OCI-LY7 (cell line): Measurements from ENCODE around the gene ANGPTL4. TPM values are rescaled to one million over a fixed set of nuclear protein-coding genes. Genes with fewer than 3 reads are reported as not detected.
"Not testable (repeated sequence)": the region's sequence is repeated elsewhere in the genome, so short reads cannot be mapped to it uniquely, and the experiment has no call there.

Source experiments
- BruUV-seq: library from RNA; stranded (reverse); fragments of 400-500 nt; replicated peaks from 2 replicates; lab custom pipeline; 2021; lab: Mats Ljungman, UMichigan
- CTCF ChIA-PET: fragments of 300-600 bp; sonication (Branson Sonifier 250); formaldehyde crosslinking; loops from one replicate; lab custom pipeline; 2022; ENCODE audit warnings: antibody characterized with exemption; ENCODE audit not compliant: unreplicated experiment; lab: Charles Lee
- POLR2A ChIA-PET: fragments of 300-600 bp; sonication (Branson Sonifier 250); formaldehyde crosslinking; loops from one replicate; lab custom pipeline; 2022; ENCODE audit warnings: antibody characterized with exemption; lab: Charles Lee
- DNase-seq: peaks from one replicate; pipeline ENCODE4 v3.0.0-alpha.2; 2015; ENCODE audit warnings: low spot score
- H2AFZ ChIP-seq: fragments of 200-600 bp; sonication (generic), shearing (Covaris generic); 2 replicates; pipeline ENCODE4 v1.6.1; 2014; ENCODE audit warnings: mild to moderate bottlenecking, antibody characterized with exemption, low read length, moderate library complexity
- H3K27ac ChIP-seq: fragments of 200-600 bp; sonication (generic); 2 replicates; pipeline ENCODE4 v1.5.1; 2014; ENCODE audit warnings: mixed run types, low read depth, mild to moderate bottlenecking, moderate library complexity, low read length, inconsistent platforms; ENCODE audit not compliant: poor library complexity, severe bottlenecking
- H3K36me3 ChIP-seq: fragments of 200-600 bp; sonication (generic); 2 replicates; pipeline ENCODE4 v1.6.1; 2014; ENCODE audit warnings: mild to moderate bottlenecking, antibody characterized with exemption, low read length, moderate library complexity, mixed read lengths; ENCODE audit not compliant: insufficient read depth
- H3K4me1 ChIP-seq: fragments of 200-600 bp; sonication (generic); 2 replicates; pipeline ENCODE4 v1.5.1; 2014; ENCODE audit warnings: mild to moderate bottlenecking, low read length; ENCODE audit not compliant: insufficient read depth, poor library complexity, severe bottlenecking
- H3K4me2 ChIP-seq: fragments of 200-600 bp; sonication (generic); 2 replicates; pipeline ENCODE4 v1.6.1; 2014; ENCODE audit warnings: mild to moderate bottlenecking, low read length
- H3K4me3 ChIP-seq: fragments of 200-600 bp; sonication (generic); 2 replicates; pipeline ENCODE4 v1.5.1; 2014; ENCODE audit warnings: mild to moderate bottlenecking, low read depth, low read length; ENCODE audit not compliant: poor library complexity, severe bottlenecking
- H3K79me2 ChIP-seq: fragments of 200-600 bp; sonication (generic); 2 replicates; pipeline ENCODE4 v1.6.1; 2016; ENCODE audit warnings: low read depth, mild to moderate bottlenecking, low read length, moderate library complexity, mixed read lengths; ENCODE audit not compliant: insufficient read depth
- H3K9me2 ChIP-seq: fragments of 200-600 bp; sonication (generic); 2 replicates; pipeline ENCODE4 v1.6.1; 2016; ENCODE audit warnings: mild to moderate bottlenecking, low read length, mixed read lengths; ENCODE audit not compliant: insufficient read depth
- H3K9me3 ChIP-seq: fragments of 200-600 bp; sonication (generic); 2 replicates; pipeline ENCODE4 v1.6.1; 2014; ENCODE audit warnings: mild to moderate bottlenecking, mixed run types, low read length, mixed read lengths
- H4K20me1 ChIP-seq: fragments of 200-600 bp; sonication (generic); 2 replicates; pipeline ENCODE4 v1.6.1; 2014; ENCODE audit warnings: mild to moderate bottlenecking, antibody characterized with exemption, low read length, moderate library complexity, mixed read lengths; ENCODE audit not compliant: insufficient read depth
- EZH2phosphoT487 ChIP-seq: fragments of 200-600 bp; sonication (generic); IDR thresholded peaks from 2 replicates; pipeline ENCODE4 v1.6.1; 2018; ENCODE audit warnings: low read depth, borderline replicate concordance, mild to moderate bottlenecking, mixed run types, antibody characterized with exemption, low read length, moderate library complexity, mixed read lengths
- intact Hi-C: fragments of 100-400 bp; cut with micrococcal nuclease; formaldehyde crosslinking; loops from one replicate; pipeline ENCODE4 v1.10.0; 2022; ENCODE audit not compliant: unreplicated experiment
- total RNA-seq, 2 experiments: library from RNA; depleted of rRNA in 1 of 2; stranded (reverse); fragments of >200 nt in 1 of 2; shearing (Covaris generic) in 1 of 2; gene quantifications; 2 replicates each; pipeline ENCODE4 v1.2.3, GENCODE V29; 2014 to 2022
- TF ChIP-seq, protein P1 (sequence below): fragments of 200-600 bp; sonication (generic); conservative IDR thresholded peaks from 2 replicates; pipeline ENCODE4 v1.5.1; 2014; ENCODE audit warnings: mild to moderate bottlenecking, antibody characterized with exemption, low read length, moderate library complexity, mixed read lengths

ANGPTL4 gene
- total RNA-seq, 2 experiments from 2014 or later: not detected

DNA sequence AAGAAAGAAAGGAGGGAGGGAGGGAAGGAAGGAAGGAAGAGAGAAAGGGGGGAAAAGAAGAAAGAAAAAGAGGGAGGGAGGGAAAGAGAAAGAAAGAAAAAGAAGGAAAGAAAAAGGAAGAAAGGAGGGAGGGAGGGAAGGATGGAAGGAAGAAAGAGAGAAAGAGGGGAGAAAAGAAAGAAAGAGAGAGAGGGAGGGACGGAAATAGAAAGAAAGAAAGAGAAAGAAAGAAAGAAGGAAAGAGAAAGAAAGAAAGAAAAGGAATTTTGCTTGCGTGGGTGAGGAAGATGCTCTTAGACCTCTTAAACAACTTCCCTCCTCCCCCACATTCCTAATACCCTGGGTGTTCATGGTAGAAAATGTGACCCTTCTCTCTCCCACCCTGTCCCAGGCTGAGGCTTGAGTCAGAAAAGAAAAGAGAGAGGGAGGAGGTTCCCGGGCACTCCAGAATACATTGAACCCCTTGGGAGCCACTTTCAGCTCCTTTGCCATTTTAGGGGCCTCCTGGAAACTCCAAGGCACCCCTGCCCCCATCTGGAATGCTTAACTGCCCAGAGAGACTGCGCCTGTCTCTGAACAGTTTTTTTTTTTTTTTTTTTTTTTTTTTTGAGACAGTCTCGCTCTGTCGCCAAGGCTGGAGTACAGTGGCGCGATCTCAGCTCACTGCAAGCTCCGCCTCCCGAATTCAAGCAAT lies 11.7 kb upstream of the ANGPTL4 start:
- no peaks in the 10 kb centered on the region for H4K20me1 ChIP-seq
- H3K9me2 ChIP-seq: no peaks in the 10 kb centered on the region
- ChIA-PET POLR2A (no interaction called here), CTCF (no interaction called here)
- TF ChIP-seq EZH2phosphoT487: no peak
- TF ChIP-seq, protein P1, sequence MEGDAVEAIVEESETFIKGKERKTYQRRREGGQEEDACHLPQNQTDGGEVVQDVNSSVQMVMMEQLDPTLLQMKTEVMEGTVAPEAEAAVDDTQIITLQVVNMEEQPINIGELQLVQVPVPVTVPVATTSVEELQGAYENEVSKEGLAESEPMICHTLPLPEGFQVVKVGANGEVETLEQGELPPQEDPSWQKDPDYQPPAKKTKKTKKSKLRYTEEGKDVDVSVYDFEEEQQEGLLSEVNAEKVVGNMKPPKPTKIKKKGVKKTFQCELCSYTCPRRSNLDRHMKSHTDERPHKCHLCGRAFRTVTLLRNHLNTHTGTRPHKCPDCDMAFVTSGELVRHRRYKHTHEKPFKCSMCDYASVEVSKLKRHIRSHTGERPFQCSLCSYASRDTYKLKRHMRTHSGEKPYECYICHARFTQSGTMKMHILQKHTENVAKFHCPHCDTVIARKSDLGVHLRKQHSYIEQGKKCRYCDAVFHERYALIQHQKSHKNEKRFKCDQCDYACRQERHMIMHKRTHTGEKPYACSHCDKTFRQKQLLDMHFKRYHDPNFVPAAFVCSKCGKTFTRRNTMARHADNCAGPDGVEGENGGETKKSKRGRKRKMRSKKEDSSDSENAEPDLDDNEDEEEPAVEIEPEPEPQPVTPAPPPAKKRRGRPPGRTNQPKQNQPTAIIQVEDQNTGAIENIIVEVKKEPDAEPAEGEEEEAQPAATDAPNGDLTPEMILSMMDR: no peak
- no peak overlapping the region for H3K27ac ChIP-seq
- no TSS peak for BruUV-seq
- no peak overlapping the region for H2AFZ ChIP-seq
- H3K36me3 ChIP-seq: no peaks in the 10 kb centered on the region
- no peak for DNase-seq
- H3K9me3 ChIP-seq: no peaks in the 10 kb centered on the region
- H3K4me3 ChIP-seq: no peak overlapping the region
- intact Hi-C loops: no loop called here
- no peaks in the 10 kb centered on the region for H3K79me2 ChIP-seq
- no peaks in the 10 kb centered on the region for H3K4me1 ChIP-seq
- H3K4me2 ChIP-seq: no peak overlapping the region

DNA sequence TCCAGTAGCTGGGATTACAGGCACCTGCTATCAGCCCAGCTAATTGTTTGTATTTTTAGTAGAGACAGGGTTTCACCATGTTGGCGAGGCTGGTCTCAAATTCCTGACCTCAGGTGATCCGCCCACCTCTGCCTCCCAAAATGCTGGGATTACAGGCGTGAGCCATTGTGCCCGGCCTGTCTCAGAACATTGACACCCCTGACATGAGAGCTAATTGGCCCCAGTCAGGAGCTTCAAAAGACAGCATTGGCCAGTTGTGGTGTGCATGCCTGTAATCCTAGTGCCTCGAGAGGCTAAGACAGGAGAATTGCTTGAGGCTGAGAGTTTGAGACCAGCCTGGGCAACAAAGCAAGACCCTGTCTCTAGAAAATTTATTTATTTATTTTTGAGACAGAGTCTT lies 11.1 kb upstream of the ANGPTL4 start:
- BruUV-seq, CTCF ChIA-PET, H3K27ac ChIP-seq, H3K36me3 ChIP-seq, H3K79me2 ChIP-seq, H3K9me2 ChIP-seq, H3K4me2 ChIP-seq, H3K4me3 ChIP-seq, intact Hi-C loops, H3K9me3 ChIP-seq, H2AFZ ChIP-seq, H3K4me1 ChIP-seq, H4K20me1 ChIP-seq, DNase-seq: not testable (repeated sequence)
- POLR2A ChIA-PET: interaction anchor here (1.3 kb wide), 1 partner anchor 160 kb away, joined by 4 read pairs; no protein-coding TSS in a partner anchor

DNA sequence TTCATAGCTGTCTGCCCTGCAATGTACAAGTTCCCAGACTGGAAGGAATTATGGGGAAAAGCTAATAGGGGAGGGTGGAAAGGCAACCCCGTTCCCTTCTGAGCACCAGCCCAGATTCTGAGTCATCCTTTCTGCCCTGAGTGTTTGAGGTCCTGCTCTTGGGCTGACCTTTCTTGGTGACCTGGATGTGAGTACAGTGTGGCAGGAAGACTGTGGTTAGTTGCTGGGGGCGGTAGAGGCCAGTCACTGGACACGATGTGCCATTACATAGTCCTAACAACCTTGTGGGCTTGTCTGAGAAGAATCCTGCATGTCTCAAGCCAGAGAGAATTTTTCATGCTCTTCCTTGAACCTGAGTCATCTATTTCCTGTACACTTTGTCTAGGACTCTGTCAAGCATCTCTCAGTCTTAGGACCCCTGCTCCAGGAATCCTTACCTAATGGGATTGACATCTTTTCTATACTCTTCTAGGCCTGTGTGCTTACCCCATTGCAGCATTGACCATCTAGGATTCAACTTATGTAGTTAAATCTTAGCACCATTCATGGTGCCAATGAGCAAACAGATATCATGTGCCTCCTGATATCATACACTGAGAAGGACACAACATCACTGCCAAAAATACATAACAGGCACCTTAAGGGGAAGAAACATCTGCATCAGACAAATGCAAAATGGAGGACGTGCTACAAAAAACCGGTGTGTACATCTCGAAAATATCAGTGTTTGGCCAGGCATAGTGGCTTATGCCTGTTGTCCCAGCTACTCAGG lies 8.1 kb upstream of the ANGPTL4 start:
- Histone ChIP-seq H3K27ac (no peak overlapping the region), H3K9me3 (no peaks in the 10 kb centered on the region), H3K79me2 (no peaks in the 10 kb centered on the region), H3K4me3 (no peak overlapping the region), H4K20me1 (no peaks in the 10 kb centered on the region), H2AFZ (no peak overlapping the region; the same call in 1 of the 2 replicates), H3K4me1 (no peaks in the 10 kb centered on the region), H3K9me2 (no peaks in the 10 kb centered on the region), H3K4me2 (no peak overlapping the region), H3K36me3 (no peaks in the 10 kb centered on the region)
- DNase-seq: no peak
- ChIA-PET CTCF (no interaction called here), POLR2A (no interaction called here)
- TF ChIP-seq EZH2phosphoT487: no peak
- TF ChIP-seq, protein P1: no peak
- no TSS peak for BruUV-seq
- intact Hi-C loops: loop anchor here (2.0 kb wide), 3 partner anchors 41 to 225 kb away; no protein-coding TSS in a partner anchor
